Activated naive CD4-positive, alpha-beta T cell treated with anti-CD3 and anti-CD28 coated beads, Interleukin-2, amount 50 U/mL, for 16 hours (primary cell): ENCODE results near the gene TBC1D5.
A peak's percentile ranks its signal among the peaks of the same experiment; 100 is the strongest.
"Not testable (repeated sequence)": the region's sequence is repeated elsewhere in the genome, so short reads cannot be mapped to it uniquely, and the experiment has no call there.

Experiments used
- DNase-seq: peaks from one replicate; pipeline ENCODE4 v3.0.0-alpha.2; 2020

TBC1D5 gene, protein sequence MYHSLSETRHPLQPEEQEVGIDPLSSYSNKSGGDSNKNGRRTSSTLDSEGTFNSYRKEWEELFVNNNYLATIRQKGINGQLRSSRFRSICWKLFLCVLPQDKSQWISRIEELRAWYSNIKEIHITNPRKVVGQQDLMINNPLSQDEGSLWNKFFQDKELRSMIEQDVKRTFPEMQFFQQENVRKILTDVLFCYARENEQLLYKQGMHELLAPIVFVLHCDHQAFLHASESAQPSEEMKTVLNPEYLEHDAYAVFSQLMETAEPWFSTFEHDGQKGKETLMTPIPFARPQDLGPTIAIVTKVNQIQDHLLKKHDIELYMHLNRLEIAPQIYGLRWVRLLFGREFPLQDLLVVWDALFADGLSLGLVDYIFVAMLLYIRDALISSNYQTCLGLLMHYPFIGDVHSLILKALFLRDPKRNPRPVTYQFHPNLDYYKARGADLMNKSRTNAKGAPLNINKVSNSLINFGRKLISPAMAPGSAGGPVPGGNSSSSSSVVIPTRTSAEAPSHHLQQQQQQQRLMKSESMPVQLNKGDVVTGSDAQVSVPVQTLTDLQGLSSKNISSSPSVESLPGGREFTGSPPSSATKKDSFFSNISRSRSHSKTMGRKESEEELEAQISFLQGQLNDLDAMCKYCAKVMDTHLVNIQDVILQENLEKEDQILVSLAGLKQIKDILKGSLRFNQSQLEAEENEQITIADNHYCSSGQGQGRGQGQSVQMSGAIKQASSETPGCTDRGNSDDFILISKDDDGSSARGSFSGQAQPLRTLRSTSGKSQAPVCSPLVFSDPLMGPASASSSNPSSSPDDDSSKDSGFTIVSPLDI

DNA sequence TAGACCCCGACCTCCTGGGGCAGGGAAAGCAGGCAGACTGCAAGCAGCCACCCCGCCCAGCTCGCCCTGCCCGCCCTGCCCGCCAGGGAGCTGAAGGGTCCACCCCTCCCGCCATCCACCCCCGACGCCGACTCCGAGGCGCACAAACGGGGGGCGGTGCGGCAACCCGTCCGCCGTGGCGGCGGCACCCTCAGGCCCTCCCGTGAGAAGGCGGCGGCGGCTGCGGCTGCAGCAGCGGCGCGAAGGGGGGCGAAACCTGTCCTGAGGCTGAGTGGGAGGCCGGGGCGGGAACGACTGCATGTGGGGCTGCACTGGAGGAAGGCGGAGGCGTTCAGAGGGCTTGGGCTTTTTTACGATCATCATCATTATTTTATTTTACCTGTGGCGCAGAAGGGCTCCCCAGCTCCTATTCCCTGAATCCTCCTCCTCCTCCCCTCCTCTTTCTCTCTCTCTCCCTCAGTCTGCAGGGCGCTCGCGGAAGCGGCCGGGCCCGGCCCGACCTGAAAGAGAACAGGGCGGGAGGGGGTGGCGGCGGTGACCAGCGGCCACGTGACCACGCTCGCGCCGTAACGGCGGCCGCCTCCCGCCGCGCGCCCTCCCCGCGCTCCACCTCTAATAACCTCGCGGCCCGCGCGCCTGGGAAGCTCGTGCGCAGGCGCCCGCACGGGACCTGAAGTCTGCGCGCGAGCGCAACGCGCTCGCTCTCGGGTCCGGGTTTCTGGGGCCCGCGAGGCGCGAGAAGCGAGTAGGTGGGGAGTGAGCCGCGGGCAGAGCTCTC lies at the start of gene TBC1D5:
Gene TBC1D5 (minus strand): TSS at position 530 of the 778 bp plus-strand sequence. CDS start 234,061 bp downstream, outside the sequence.
- DNase-seq: peak; percentile 93

DNA sequence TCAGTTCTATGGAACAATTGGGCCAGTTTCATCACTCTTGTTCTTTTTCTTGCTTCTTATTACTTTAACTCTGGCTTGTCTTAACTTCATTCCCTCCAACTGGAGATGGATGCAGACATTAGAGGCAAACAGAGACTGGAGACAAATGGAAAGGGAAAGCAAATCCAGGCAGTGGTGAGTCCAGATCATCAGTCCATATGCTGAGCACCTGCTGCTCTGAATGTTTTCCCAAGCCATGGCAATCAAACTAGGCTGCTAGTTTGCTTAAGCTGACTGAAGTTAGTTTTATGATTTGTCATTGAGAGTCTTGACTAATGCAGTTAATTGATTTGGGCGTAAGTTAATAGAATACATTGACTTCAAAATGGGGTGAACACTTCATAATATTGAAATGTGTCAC lies 41.0 kb upstream of the TBC1D5 start:
- DNase-seq: no peak

DNA sequence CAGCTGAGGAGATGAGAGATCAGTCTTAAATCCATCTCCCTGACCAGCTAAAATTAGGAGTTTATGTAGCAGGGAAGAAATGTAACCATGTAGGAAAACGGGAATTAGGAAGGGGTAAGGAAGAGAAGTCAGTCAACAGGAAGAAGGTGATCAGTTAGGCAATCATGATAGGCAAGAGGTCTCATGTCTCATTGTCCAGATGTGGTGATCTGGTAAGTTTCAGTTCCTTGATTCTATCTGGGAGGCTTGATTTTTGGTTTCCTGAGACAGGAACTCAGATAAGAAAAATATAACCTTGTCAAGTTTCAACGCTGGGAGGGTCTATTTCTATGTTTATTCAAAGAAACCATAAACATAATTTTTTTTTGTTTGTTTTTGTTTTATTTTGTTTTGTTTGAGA lies 40.3 kb upstream of the TBC1D5 start:
- DNase-seq: no peak

DNA sequence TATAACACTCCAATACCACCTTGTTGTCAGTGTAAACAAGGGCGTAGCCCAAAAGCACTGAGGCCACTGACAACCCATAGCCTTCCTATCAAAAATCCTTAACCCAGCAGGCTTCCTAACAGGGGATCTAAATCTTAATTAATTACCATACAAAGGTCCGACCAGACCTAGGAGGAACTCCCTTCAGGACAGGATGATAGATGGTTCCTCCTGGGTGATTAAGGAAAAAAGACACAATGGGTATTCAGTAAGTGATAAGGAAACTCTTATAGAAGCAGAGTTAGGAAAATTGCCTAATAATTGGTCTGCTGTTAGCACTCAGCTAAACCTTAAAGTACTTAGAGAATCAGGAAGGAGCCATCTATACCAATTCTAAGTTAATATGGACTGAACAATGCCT lies 37.9 kb upstream of the TBC1D5 start:
- not testable (repeated sequence) for DNase-seq

DNA sequence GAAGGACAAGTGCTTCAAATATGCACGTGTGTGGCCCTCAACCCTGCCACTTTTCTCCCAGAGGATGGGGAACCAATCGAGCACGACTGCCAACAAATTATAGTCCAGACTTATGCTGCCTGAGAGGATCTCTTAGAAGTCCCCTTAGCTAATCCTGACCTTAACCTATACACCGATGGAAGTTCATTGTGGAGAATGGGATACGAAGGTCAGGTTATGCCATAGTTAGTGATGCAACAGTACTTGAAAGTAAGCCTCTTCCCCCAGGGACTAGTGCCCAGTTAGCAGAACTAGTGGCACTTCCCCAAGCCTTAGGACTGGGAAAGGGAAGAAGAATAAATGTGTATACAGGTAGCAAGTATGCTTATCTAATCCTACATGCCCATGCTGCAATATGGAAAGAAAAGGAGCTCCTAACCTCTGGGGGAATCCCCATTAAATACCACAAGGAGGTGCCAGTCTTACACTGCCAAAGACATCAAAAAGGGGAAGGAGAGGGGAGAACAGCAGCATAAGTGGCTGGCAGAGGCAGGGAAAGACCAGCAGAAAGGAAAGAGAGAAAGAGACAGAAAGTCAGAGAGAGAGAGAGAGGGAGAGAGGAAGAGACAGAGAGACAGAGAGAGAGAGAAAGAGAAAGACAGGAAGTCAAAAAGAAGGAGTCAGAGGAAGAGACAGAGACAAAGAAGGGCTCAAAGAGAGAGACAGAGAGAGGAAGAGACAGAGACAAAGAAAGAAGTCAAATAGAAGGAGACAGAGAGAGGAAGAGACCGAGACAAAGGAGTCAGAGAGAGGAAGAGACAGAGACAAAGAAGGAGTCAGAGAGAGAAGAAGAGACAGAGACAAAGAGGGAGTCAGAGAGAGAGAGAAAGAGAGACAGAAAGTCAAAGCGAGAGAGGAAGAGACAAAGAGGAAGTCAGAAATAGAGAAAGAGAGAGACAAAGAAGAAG lies 37.1 kb upstream of the TBC1D5 start:
- DNase-seq: not testable (repeated sequence)

DNA sequence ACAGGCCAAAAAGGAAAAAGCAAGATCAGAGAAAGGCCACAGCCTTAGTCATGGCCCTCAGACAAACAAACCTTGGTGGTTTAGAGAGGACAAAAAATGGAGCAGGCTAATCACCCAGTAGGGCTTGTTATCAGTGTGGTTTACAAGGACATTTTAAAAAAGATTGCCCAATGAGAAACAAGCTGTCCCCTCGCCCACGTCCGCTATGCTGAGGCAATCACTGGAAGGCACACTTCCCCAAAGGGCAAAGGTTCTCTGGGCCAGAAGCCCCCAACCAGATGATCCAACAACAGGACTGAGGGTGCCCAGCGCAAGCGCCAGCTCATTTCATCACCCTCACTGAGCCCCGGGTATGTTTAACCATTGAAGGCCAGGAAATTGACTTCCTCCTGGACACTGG lies 34.9 kb upstream of the TBC1D5 start:
- DNase-seq: not testable (repeated sequence)

DNA sequence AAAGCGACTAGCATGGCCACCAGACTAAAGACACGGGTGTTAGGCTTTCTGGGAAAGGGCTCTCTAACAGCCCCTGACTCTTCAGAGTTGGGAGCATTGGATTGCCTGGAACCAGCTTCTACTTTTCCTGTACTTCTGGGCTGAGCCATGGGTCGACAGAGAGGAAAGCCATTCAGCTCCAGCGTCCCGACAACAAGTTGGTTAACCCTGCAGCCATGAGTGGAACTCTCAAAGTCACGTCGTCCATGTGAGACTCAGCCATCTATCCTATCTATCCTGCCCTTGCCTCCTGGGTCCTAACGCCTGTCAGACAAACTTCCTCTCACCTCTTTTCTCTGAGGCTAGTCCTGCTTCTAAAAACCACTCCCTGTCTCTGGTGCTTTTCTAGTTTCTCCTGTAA lies 32.6 kb upstream of the TBC1D5 start:
- no peak for DNase-seq

DNA sequence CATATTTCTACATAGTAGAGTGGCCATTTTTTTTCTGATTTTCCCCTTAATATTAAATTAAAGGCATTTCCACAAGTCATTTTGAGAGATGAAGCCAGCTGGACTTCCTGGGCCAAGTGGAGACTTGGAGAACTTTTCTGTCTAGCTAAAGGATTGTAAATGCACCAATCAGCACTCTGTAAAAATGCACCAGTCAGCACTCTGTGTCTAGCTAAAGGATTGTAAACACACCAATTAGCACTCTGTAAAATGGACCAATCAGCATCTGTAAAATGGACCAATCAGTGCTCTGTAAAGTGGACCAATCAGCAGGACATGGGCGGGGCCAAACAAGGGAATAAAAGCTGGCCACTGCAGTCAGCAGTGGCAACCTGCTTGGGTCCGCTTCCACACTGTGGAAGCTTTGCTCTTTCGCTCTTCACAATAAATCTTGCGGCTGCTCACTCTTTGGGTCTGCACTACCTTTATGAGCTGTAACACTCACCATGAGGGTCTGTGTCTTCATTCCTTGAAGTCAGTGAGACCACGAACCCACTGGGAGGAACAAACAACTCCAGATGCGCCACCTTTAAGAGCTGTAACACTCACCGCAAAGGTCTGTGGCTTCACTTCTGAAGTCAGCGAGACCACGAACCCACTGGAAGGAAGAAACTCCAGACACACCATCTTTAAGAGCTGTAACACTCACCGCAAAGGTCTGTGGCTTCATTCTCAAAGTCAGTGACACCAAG lies 31.9 kb upstream of the TBC1D5 start:
- DNase-seq: peak; percentile 12

DNA sequence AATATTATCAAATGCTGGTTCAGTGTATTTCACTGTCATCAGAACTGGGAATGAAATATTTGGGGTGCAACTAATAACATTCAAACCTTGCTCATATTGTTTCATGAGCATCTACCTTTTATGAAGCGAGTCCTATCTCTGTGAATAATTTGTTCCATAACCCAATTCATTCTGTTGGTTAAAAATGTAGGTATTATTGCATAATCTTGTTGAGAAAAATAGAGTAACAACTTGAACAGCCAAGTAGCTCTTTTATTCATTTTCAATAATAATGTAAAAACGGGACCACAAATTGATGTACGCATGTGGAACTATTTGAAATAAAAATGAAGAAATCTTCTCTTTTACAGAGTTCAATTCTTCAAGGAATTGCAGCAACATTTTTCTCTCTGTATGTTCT lies 30.1 kb upstream of the TBC1D5 start:
- no peak for DNase-seq

DNA sequence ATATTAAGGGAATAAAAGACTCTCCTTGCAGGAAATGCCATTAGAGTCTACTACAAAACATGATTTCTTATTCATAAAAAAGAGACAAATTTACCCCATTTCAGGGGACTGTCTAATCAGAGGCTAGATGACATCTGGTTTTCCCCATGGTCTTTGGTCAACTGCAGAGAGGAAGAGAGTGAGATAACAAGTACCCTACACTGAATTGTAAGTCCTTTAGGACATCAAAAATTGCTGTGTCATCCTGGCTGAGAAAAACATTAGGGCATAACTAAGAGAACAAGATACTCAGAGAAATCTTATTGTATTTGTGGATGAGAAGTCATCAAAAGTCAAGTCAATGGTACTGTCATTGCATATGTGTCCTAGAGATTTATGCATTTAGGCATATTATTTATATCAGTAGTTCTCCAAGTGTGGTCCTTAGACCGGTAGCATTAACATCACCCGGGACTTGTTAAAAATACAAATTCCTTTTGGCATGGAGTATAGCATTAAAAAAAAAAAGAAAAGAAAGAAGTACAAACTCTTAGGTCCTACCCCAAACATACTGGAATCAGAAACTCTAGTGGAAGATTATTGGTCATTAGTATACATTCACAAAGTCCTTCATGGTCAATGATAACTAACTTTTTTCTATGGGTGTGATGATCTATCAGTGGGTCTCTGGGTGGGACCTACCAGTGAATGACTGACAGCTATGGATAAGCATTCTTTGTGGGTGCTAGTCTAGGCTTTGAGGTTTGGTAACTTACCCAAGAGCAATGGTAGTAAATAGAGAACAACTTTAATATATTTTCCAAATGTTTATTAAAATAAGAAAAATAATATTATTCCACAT lies 29.0 kb upstream of the TBC1D5 start:
- no peak for DNase-seq

DNA sequence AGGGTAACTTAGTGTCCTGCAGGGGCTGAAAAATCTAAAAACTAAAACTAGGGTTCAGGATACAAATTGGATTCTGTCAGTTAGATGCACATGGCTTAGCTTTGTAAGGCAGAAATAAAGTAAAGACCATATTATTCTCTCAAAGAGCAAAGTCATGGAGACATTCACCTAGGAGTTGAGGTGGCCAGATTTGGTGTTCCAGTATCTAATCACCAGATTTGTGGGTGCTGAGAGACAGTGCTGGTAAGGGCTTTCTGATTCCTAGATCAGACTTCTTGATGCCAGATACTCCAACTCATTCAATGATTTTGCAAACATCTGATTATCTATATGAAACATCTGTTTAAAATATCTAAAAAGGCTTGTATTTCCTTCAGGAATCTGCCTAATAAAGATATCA lies 28.3 kb upstream of the TBC1D5 start:
- DNase-seq: no peak

DNA sequence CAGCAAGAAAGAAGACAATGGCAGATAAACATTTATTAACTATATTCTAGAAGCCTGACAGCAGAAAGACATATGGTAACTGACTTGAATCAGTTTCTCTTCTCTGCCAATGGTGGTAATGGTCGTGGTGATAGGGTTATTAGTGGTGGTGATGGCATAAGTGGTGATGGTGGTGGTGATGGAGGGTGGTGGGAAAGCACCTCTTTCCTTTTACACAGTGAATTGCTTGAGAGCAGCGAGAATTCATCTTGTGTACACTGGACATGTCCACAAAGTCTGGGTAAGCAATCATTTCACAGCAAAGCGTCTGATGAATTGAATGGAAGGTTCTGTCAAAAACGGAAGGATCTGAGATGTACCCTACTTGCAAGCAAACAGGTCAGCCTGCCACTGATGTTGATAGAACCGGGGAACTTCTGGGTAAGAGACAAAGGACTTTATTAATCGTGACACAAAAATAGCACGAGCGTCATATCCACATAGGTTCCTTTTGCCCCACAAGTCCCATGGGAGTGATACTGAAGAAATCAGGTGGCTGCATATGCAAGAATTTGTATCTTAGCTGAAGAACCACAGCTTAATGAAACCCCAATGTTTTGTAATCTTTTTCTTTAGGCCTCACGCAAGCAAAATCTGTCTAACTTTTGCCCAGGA lies 23.5 kb upstream of the TBC1D5 start:
- no peak for DNase-seq

DNA sequence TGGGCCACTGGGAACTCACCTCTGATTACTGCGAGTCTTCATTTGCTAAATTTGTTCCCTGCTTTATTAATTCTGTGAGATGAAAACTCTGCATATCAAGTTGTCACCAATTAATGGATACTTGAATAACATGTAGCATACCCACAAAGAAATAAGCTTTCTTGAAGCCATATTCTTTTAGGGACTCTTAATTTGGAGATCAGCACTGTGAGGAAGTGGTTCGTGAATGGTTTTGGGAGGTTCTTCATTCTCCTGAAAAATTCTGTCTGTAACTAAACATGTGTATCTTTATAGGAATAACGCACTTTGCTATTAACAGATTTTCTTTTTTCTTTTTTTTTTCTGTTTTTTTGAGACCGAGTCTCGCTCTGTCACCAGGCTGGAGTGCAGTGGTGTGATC lies 19.1 kb upstream of the TBC1D5 start:
- no peak for DNase-seq

DNA sequence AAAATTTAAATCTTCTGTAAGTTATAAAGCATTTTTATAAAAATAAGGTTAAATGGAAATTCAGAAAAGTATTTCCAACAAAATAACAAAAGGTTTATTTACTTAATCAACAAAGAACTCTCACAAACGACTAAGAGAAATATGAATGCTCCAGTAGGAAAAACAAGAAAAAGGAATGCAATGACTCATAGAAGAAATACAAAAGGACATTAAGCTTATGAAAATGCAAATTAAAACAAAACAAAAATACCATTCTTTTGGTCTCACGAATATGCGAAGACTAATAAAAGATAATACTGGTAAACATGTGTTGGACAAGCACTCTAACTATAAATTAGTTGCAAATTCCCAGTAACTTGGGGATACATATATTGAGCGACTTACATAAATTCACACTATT lies 17.5 kb upstream of the TBC1D5 start:
- no peak for DNase-seq

DNA sequence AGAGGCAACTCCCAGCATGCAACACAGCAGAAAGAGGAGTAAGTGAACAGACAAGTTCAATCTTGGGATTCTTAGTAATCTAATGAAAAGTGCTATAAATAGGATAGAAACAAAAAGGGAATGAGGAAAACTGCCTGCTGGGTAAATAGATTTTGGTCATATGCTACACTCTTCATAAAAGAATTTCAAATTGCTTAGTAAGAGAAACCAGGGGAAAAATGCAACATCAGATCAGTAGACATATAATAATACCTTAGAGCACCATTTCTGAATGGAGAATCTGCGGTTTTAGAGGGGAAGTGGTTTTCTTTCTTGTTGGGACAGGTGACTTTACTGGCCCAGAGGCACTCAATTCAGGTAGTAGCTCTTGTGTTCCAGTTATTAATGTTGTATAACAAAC lies 13.4 kb upstream of the TBC1D5 start:
- no peak for DNase-seq

DNA sequence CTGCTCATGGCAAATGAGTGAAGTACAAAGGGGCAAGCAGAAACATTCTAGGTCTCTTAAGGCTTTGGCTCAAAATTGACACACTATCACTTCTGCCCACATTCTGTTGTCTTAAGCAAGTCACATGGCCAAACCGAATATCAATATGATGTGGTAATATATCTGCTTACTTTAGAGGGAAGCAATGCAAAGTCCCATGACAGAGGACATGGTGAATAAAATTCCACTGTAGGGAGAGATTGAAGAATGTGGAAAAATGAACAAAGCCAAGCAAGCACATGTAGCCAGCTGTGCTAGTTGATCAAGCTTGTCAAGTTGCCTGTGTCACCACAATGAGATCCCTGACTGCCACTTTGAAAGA lies 11.2 kb upstream of the TBC1D5 start:
- DNase-seq: no peak

DNA sequence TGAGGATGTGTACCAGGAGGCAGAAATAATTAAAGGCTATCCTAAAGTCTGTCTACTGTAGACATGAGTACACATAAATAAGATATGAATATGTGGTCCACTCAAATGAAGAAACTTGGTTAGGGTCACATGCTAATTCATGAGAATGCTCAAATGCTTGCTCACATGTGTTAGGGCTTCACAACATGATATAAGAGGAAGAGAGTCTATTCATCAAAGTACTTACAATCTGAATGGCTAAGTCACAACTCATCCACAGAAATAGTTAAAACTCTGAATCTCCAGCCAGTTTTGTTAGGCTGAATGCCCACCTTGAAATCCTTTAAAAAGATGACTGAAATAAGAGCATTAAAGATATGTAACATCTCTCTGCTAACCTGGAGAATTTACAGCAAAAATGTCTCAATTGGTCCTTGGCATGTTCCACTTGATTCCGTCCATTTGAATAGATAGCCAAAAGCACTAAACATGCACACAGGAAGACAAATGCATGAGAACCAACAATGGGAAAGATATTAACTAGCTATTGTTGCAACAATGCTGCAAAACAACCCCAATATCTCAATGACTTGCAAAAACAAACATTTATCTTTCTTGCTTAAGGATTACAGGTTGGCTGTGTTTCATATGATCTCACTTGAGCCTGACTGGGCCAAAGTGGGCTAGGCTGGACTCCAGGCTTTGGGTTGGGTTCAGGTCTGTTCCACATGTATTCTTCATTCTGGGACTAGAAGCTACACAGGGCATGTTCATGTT lies 10.6 kb upstream of the TBC1D5 start:
- no peak for DNase-seq

DNA sequence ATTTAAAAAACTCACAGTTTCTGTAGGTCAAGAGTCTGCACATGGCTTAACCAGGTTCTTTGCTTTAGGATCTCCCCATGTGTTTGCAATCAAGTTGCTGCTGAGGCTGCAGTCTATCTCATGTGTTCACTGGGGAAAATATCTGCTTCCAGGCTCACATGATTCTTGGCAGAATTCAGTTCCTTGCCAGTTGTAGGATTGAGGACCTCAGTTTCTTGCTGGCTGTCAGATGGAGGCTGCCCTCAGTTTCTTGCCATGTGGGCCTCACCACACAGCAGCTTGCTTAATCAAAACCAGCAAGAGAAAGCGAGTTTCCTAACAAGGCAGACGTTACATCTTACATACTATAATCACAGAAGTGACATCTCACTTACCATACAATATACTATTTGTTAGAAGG lies 10.0 kb upstream of the TBC1D5 start:
- no peak for DNase-seq

DNA sequence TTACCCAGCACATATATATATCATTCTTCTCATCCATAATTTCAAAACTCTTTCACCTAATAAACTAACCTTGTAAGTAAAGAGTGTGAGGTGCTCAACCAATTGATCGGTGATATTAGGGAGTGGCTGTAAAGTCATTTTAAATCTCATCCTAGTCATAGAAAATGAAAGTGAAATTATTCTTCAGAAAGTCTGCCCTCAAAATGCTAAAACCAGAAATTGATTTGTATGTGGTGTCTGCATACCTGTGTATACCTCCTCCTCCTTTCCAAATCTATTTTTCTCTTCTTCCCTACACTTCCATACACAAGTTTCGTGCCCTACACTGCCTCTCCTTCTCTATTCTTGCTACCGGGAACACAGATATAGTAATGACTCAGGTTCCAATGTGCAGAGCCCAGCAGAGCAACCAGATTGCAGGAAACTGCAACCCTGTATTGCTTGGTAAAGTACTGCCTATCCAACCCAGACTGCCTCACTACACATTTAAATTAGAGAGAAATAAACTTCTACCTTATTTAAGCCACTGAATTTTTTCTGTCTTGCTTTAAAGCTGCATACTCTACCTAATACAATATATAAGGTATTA lies 7.4 kb upstream of the TBC1D5 start:
- no peak for DNase-seq
